GM11168 (cell line): ENCODE measurements around the gene THOC1.
"Not testable (repeated sequence)": the region's sequence is repeated elsewhere in the genome, so short reads cannot be mapped to it uniquely, and the experiment has no call there.

Experiments
- in situ Hi-C: fragments of 300-500 bp; cut with MboI; formaldehyde crosslinking; loops from one replicate; pipeline ENCODE4 v1.12.0; 2022; ENCODE audit warnings: low sequenced_read_pairs; ENCODE audit not compliant: unreplicated experiment

THOC1 gene

GRCh38 chr18:267688-268552, at the start of gene THOC1:
Gene THOC1 (minus strand): TSS chr18:268047. CDS start chr18:268019, 28 bp downstream.
- in situ Hi-C loops: no loop called here

- in situ Hi-C loops: no loop called here
Observed at GRCh38 chr18:317618-318017, 49.8 kb upstream of the THOC1 start.

GRCh38 chr18:316393-316792, 48.5 kb upstream of the THOC1 start:
- in situ Hi-C loops: no loop called here

GRCh38 chr18:313931-314330, 46.1 kb upstream of the THOC1 start:
- in situ Hi-C loops: no loop called here

- in situ Hi-C loops: no loop called here
Observed at GRCh38 chr18:312415-312814, 44.6 kb upstream of the THOC1 start.

- in situ Hi-C loops: no loop called here
Observed at GRCh38 chr18:310042-310441, 42.2 kb upstream of the THOC1 start.

- in situ Hi-C loops: not testable (repeated sequence)
Observed at GRCh38 chr18:308086-308485, 40.2 kb upstream of the THOC1 start.

- in situ Hi-C loops: no loop called here
Observed at GRCh38 chr18:306608-307255, 38.9 kb upstream of the THOC1 start.

GRCh38 chr18:305003-305501, 37.2 kb upstream of the THOC1 start:
- in situ Hi-C loops: no loop called here

GRCh38 chr18:303607-304006, 35.8 kb upstream of the THOC1 start:
- in situ Hi-C loops: no loop called here

GRCh38 chr18:303011-303410, 35.2 kb upstream of the THOC1 start:
- in situ Hi-C loops: no loop called here

- in situ Hi-C loops: no loop called here
Observed at GRCh38 chr18:302097-302496, 34.2 kb upstream of the THOC1 start.

- in situ Hi-C loops: no loop called here
Observed at GRCh38 chr18:297936-298335, 30.1 kb upstream of the THOC1 start.

GRCh38 chr18:295756-296490, 28.1 kb upstream of the THOC1 start:
- in situ Hi-C loops: no loop called here

GRCh38 chr18:294566-294965, 26.7 kb upstream of the THOC1 start:
- in situ Hi-C loops: no loop called here

GRCh38 chr18:293536-293935, 25.7 kb upstream of the THOC1 start:
- in situ Hi-C loops: no loop called here

GRCh38 chr18:292271-292670, 24.4 kb upstream of the THOC1 start:
- in situ Hi-C loops: no loop called here

- in situ Hi-C loops: not testable (repeated sequence)
Observed at GRCh38 chr18:289970-290369, 22.1 kb upstream of the THOC1 start.

- in situ Hi-C loops: no loop called here
Observed at GRCh38 chr18:289026-289425, 21.2 kb upstream of the THOC1 start.

GRCh38 chr18:286515-287310, 18.9 kb upstream of the THOC1 start:
- in situ Hi-C loops: no loop called here
